RWPE2 (cell line): ENCODE data around the gene IGSF3.
"Not testable (repeated sequence)": the region's sequence is repeated elsewhere in the genome, so short reads cannot be mapped to it uniquely, and the experiment has no call there.

Experiments used
- ATAC-seq: fragments of 200-7000 bp; cut with Tn5 transposase; 3 replicates; pipeline ENCODE4 v1.9.1; 2021; ENCODE audit warnings: low read depth
- DNase-seq: peaks from one replicate; pipeline ENCODE4 v3.0.0-alpha.2; 2020; ENCODE audit warnings: low spot score
- H3K27ac ChIP-seq: fragments of 450-650 bp; 2 replicates; pipeline ENCODE4 v1.5.1; 2017; ENCODE audit warnings: mild to moderate bottlenecking; ENCODE audit not compliant: poor library complexity, severe bottlenecking
- H3K27me3 ChIP-seq: fragments of 250-450 bp; sonication (Bioruptor Pico); 2 replicates; pipeline ENCODE4 v1.5.1; 2021; ENCODE audit warnings: mild to moderate bottlenecking, moderate library complexity; ENCODE audit not compliant: insufficient read depth, poor library complexity, severe bottlenecking
- H3K36me3 ChIP-seq: fragments of 250-450 bp; sonication (Bioruptor Pico); 2 replicates; pipeline ENCODE4 v1.5.1; 2020; ENCODE audit warnings: low read depth, mild to moderate bottlenecking, moderate library complexity
- H3K4me1 ChIP-seq: fragments of 250-450 bp; sonication (Bioruptor Pico); 2 replicates; pipeline ENCODE4 v1.5.1; 2021; ENCODE audit warnings: mild to moderate bottlenecking, moderate library complexity; ENCODE audit not compliant: insufficient read depth, poor library complexity, severe bottlenecking
- H3K4me3 ChIP-seq: fragments of 250-450 bp; sonication (Bioruptor Pico); 2 replicates; pipeline ENCODE4 v1.5.1; 2021; ENCODE audit warnings: mild to moderate bottlenecking, moderate library complexity; ENCODE audit not compliant: severe bottlenecking
- H3K9me3 ChIP-seq: fragments of 250-450 bp; sonication (Bioruptor Pico); 2 replicates; pipeline ENCODE4 v1.5.1; 2021; ENCODE audit warnings: mild to moderate bottlenecking, moderate library complexity; ENCODE audit not compliant: severe bottlenecking
- CTCF ChIP-seq: fragments of 450-650 bp; IDR thresholded peaks from one replicate; pipeline ENCODE4 v1.5.1; 2017; ENCODE audit warnings: mild to moderate bottlenecking, moderate library complexity; ENCODE audit not compliant: poor library complexity, severe bottlenecking

IGSF3 gene

GRCh38 chr1:116645802-116646672 is 21.5 kb downstream of the IGSF3 start:
- H3K4me1 ChIP-seq: peaks cover 20% of the 10 kb centered on the region
- TF ChIP-seq CTCF: peak; percentile 9
- not testable (repeated sequence) for ATAC-seq, H3K27ac ChIP-seq, DNase-seq, H3K36me3 ChIP-seq, H3K9me3 ChIP-seq, H3K4me3 ChIP-seq, H3K27me3 ChIP-seq

- DNase-seq, H3K27me3 ChIP-seq, H3K27ac ChIP-seq, ATAC-seq, H3K36me3 ChIP-seq, H3K4me3 ChIP-seq, H3K9me3 ChIP-seq: not testable (repeated sequence)
- peaks cover 20% of the 10 kb centered on the region for H3K4me1 ChIP-seq
These were observed 22.5 kb downstream of the IGSF3 start for GRCh38 chr1:116644993-116645392.

GRCh38 chr1:116644096-116644495 is 23.4 kb downstream of the IGSF3 start:
- not testable (repeated sequence) for H3K27ac ChIP-seq, ATAC-seq, H3K4me3 ChIP-seq, H3K36me3 ChIP-seq, H3K9me3 ChIP-seq, DNase-seq, H3K27me3 ChIP-seq
- peaks cover 20% of the 10 kb centered on the region for H3K4me1 ChIP-seq

GRCh38 chr1:116643281-116643751 is 24.2 kb downstream of the IGSF3 start:
- Histone ChIP-seq H3K27ac (peak overlapping the region; percentile 51), H3K4me1 (peaks cover 20% of the 10 kb centered on the region)
- not testable (repeated sequence) for ATAC-seq, H3K9me3 ChIP-seq, H3K4me3 ChIP-seq, H3K27me3 ChIP-seq, H3K36me3 ChIP-seq
- DNase-seq: peak; percentile 66

GRCh38 chr1:116642311-116643280 is 24.9 kb downstream of the IGSF3 start:
- not testable (repeated sequence) for DNase-seq, H3K9me3 ChIP-seq, H3K36me3 ChIP-seq, H3K4me3 ChIP-seq, ATAC-seq, H3K27me3 ChIP-seq
- peaks cover 20% of the 10 kb centered on the region for H3K4me1 ChIP-seq
- H3K27ac ChIP-seq: peak overlapping the region; percentile 51

GRCh38 chr1:116637583-116637982 is 29.9 kb downstream of the IGSF3 start:
- not testable (repeated sequence) for H3K4me3 ChIP-seq, H3K36me3 ChIP-seq, H3K27ac ChIP-seq, DNase-seq, ATAC-seq, H3K27me3 ChIP-seq, H3K9me3 ChIP-seq, H3K4me1 ChIP-seq

GRCh38 chr1:116636584-116636983 is 30.9 kb downstream of the IGSF3 start:
- not testable (repeated sequence) for H3K27me3 ChIP-seq, ATAC-seq, H3K27ac ChIP-seq, H3K4me1 ChIP-seq, H3K9me3 ChIP-seq, H3K36me3 ChIP-seq, H3K4me3 ChIP-seq, DNase-seq

GRCh38 chr1:116634386-116634785 is 33.1 kb downstream of the IGSF3 start:
- not testable (repeated sequence) for H3K9me3 ChIP-seq, H3K27ac ChIP-seq, ATAC-seq, H3K4me1 ChIP-seq, H3K27me3 ChIP-seq, H3K36me3 ChIP-seq, DNase-seq, H3K4me3 ChIP-seq

- H3K9me3 ChIP-seq, H3K4me1 ChIP-seq, H3K36me3 ChIP-seq, ATAC-seq, H3K27me3 ChIP-seq, H3K27ac ChIP-seq, DNase-seq, H3K4me3 ChIP-seq: not testable (repeated sequence)
These were observed 35.3 kb downstream of the IGSF3 start for GRCh38 chr1:116631996-116632925.
